ENCODE measurements around the gene ADARB1.

Gene ADARB1

DNA sequence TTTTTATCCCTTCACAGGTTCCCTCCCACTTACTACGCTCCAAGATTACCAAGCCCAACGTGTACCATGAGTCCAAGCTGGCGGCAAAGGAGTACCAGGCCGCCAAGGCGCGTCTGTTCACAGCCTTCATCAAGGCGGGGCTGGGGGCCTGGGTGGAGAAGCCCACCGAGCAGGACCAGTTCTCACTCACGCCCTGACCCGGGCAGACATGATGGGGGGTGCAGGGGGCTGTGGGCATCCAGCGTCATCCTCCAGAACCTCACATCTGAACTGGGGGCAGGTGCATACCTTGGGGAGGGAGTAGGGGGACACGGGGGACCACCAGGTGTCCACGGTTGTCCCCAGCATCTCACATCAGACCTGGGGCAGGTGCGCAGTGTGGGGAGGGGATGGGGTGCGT is 147.6 kb downstream of the ADARB1 start:
- DNase-seq: no peak

DNA sequence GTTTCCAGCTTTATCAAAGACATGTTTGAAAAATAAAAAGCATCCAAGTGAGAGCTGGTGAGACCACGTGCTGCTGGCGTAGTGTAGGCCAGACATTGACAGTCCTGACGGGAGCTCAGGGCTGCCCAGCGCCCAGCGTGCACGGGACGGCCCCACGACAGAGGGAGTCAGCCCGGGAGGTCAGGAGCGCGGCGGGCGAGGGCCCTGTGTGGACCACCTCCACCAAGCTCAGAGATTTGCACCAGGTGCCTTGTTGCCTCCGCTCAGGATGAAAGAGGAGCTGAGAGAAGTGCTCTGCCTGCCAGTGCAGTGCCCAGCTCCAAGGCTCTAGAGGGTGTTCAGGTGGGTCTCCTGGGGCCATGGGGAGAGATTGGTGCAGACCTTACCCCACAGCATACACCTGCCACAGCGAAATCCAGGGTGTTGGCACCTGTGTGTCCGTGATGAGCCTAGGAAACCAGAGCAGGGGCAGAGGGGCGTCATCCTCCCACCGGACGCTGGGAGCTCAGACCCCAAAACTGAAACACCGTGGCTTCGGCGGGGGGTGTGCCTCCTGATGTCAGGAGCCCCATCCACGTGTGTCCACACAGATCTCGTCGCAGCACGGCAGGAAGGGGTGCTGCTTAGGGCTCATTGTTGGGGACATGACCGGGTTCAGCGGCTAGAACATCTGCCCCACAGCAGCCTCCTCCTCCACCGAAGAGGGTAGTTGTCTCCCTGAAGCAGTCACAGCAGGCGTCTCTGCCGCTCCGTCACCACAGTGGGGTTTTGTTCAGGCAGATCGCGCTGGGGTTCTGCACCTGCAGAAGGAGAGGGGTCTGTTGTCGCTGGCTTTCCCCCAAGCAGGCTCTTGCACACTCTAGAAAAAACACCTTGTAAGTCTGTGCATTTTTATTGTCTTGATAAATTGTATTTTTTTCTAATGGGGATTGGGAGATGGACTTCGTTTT is 149.1 kb downstream of the ADARB1 start:
- no peak for DNase-seq

DNA sequence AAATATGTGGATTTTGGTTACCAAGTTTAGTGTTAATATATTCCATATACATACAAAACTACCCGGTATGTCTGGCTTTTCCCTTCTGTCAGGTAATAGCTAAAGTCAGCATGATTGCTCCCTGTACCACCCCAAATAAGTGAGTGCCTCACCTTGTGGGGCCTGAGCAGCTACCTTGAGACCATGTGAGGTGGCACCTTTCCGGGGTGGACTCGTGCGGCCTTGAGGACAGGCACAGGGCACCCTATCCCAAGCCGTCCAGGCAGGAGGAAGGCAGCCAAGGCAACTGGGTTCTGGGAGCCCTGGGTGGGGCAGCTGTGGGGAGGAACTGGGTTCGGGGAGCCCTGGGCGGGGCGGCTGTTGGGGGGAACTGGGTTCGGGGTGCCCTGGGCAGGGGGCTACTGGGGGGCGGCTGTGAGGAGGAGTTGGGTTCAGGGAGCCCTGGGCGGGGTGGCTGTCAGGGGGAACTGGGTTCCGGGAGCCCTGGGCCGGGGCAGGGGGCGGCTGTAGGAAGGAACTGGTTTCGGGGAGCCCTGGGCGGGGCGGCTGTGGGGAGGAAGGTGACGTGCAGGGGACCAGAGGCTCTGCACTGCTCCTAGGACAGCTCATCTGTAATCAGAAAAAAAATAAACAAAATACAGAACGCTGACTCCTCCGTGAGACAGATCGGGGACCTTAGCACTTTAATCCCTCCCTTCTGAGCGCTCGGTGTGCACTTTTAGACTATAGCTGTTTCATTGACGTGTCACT is 150.0 kb downstream of the ADARB1 start:
- peak in 2 of 58 donors; percentile 14 to 16 for DNase-seq

DNA sequence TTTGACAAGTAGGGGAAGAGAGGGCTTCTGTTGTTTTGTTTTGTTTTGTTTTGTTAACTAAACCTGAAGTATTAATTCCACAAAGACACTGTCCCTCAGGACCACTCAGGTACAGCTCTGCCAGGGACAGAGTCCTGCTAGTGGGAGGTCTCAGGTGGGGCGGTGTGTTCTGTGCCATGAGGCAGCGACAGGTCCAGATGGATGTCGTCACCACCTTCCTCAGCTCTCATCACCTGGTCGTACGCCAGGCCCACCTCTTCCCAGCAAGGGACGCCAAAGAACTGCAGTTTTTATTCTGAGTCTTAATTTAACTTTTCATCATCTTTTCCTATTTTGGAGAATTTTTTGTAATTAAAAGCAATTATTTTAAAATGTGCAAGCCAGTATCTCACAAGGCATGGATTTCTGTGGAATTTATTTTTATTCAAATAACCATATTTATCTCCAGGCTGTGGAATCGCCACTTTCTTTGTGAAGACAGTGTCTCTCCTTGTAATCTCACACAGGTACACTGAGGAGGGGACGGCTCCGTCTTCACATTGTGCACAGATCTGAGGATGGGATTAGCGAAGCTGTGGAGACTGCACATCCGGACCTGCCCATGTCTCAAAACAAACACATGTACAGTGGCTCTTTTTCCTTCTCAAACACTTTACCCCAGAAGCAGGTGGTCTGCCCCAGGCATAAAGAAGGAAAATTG is 150.8 kb downstream of the ADARB1 start:
- DNase-seq: no peak

DNA sequence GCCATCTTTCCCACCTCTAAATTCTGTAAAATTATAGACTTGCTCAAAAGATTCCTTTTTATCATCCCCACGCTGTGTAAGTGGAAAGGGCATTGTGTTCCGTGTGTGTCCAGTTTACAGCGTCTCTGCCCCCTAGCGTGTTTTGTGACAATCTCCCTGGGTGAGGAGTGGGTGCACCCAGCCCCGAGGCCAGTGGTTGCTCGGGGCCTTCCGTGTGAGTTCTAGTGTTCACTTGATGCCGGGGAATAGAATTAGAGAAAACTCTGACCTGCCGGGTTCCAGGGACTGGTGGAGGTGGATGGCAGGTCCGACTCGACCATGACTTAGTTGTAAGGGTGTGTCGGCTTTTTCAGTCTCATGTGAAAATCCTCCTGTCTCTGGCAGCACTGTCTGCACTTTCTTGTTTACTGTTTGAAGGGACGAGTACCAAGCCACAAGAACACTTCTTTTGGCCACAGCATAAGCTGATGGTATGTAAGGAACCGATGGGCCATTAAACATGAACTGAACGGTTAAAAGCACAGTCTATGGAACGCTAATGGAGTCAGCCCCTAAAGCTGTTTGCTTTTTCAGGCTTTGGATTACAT is 151.5 kb downstream of the ADARB1 start:
- no peak for DNase-seq

DNA sequence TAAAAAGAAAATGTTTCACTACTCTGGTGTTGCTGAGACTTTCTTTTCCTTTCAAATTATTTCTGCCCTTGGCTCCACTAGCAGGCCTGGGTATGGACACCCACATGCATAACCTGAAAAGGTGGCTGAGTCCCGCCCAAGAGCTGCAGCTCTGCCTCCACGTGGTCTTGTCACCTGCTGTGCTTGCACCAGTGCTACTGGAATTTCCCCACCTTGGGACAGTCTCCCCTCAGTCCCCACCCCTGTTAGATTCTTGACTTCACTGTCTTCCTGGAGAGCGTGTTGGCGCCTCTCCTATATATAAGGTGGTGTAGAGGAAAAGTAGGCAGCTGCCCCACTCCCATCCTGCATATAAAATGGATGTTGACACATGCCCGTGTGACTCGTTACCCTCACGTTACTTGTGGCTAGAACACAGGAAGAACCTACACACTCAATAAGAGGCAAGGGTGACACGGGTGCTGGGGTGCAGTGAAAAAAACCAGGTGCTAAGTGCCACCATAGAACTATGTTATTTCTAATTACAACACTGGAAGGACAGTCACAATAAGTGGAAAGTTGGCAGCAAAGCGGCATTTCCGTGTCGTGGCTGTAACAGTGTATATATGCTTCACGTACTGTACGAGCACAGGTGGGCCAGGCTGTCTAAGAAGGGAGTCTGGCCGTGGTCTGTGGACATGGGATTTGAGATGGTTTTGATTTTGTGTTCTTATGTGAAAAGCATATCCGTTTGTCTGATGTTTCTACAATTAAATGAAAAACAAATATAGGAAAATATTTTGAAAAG is 152.4 kb downstream of the ADARB1 start:
- no peak for DNase-seq

DNA sequence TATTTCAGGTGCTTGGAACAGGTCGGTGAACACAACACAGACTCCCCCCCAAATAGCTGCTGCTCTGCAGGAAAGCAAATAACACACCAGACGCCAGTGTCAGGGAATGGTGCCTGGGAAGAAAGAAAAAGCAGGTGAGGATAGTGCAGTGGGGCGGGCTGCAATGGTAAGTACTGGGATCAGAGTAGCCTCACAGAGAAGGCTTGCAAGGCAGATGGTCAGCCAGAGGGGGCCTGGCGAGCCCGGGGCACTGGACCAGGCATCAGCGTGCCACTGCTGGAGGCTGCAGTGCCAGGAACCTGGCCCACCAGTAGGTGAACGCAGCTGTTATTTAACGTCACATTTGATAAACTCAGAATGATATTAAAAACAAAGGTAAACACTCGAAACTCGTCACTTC is 153.4 kb downstream of the ADARB1 start:
- no peak for DNase-seq

DNA sequence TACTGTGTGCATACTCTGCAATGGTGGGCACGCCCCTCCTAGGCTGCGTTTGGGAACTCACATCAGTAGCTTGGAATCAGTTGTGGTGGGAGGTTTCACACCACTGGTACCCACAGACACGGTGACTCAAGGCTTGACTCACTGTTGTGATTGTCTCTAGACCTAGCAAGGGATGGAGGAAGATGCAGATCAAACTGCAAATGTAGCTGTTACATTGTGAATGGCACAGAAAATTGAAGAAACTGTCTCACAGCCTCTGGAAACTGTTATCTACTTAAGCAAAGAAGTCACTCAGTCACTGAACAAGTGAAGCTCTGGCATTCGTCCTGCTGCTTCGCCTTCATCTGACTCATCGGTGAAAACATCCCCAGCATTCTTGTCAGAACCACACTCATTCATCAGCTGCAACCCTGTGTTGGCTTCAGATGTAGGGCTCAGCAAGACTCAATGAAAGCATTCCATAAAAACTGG is 153.8 kb downstream of the ADARB1 start:
- DNase-seq: peak in 27 of 58 donors; percentile 12 to 82 (median 46)

DNA sequence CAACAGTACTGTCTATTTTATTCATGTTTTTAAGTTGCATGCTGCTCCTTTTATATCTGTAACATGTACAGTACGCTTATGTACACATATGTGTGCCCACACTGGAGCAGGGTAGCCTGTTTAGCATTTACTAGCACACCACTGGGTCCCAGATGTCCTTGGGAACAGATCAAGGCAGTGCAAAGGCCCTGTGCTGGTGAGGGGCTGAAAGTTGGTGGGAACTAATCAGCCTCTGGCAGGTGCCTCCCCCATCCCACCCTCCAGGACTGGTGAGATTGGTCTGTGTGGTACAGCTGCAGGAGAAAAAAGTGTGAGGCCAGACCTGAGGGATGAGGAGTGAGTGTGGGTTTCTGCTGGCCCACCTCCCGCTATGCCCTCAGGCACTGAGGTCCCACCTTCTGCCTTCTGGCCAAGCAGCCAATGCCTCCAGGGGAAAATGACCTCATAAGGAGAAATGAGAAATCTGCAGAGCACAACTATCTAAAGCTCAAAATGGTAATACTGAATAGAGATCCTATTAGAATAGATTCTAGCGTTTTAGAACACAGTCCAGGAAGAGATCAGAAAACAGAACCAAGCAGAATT is 154.4 kb downstream of the ADARB1 start:
- DNase-seq: no peak

DNA sequence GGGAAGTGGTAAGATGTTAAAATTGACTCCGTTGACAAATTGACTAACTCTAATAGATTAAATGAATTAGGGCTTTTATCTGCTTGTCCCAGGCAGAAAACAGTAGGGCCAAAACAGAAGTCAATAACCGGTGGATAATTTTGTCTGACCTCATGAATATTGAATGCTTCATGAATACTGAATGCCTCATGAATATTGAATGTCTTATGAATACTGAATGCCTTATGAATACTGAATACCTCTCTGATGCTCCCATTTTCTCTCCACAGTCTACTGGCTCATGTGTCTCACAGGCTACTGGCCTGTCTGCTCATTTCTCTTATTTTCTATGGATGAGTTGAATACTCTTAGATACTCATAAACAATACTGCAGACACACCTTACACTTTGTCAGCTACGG is 157.3 kb downstream of the ADARB1 start:
- DNase-seq: no peak

DNA sequence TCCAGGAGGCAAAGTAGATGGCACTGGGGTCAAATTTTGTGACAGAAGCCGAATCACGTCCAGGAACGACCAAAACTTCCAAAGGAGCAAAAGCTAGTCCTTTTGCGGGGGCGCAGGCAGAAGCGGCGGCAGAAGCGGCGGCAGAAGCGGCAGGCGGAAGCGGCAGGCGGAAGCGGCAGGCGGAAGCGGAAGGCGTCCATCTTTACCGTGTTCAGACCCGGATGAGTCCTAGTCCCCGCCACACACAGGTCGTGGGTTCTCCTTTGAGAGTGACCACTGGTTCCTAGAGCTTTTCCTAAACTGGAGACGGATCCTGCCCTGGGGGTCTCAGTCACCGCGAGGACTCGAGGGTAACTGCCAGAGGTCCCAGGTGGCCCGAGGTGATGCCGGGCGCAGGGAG is 159.7 kb downstream of the ADARB1 start:
- DNase-seq: no peak

DNA sequence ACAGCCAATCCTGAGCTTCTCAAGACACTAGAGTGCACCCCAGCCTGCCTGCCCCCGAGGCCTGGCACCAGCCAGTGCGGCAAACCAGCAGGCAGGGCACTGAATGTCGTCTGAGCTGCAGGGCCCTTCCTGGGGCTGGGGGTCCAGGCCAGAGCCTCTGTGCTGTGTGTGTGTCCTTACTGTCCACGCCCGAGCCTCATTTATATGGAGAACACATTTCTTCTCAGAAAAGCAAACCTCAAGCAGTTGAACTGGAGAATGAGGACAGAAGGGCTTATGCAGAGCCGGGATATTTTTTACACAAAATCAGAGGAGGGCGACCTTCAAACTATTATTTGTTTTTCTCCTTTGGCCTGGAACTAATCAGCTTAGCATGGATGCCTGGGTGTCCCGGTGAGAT is 160.6 kb downstream of the ADARB1 start:
- no peak for DNase-seq

DNA sequence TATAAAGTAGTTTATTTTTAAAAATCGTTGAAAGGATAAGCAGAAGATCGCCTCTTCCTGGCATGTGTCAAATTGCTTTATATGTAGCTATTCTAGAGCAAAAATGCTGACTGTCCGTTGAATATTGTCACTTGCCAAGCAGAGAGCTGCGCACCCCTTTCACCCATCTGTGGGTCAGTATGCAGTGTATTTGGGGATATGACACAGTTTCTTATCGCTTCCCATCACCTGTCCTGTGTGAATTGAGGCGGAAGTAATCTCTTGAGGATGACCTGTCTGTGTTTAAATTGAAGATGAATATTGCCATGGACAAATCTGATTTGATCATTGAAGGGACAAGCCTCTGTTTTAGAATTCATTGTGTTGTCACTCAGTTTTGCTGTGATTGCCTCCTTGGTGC is 161.1 kb downstream of the ADARB1 start:
- DNase-seq: no peak

DNA sequence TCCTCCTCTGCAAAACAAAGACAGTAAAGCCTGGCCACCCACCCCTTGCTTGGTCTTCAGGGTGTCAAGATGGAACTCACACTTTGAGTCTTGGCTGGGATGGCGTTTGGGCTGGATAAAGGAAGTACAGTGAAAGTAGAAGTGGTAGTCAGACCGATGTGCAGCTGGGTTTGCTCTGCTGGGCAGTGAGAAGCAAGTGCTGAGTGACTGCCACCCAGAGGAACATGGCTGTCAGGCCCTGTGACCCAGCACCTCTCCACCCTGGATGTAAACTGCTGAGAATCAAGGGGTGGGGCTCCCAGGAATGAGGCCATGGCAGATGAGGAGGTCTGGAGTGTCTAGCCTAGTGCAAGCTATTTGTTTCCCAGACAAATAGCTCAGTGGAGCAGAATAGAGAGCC is 162.1 kb downstream of the ADARB1 start:
- no peak for DNase-seq

DNA sequence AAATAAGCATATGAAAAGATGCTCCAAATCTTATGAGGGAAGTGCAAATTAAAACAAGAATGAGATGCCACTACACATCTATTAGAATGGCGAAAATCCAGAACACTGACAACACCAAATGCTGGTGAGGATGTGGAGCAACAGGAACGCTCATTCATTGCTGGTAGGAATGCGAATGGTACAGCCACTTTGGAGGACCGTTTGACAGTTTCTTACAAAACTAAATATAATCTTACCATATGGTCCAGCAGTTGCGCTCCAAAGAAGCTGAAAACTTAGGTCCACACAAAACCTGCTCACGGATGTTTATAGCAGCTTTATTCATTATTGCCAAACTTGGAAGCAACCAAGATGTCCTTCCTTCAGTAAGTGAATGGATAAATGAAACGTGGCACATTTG is 163.0 kb downstream of the ADARB1 start:
- no peak for DNase-seq

DNA sequence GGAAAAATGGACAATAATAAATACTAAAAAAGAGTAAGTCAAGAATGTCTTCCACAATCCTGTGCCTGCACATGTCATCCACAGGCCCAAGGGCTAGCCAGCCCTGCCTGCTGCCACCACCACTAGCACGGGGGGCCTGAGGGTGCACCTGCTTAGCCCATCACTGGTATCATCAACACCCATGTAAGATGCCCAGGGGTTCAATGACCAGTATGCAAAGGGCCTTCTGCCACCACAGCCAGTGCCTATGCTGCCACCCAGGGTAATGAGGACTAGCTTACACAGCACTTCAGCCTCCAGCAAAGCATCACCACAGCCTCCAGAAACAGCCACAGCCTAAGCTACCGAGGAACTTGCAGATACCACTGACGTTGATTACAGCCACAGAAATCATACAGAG is 167.0 kb downstream of the ADARB1 start:
- no peak for DNase-seq

DNA sequence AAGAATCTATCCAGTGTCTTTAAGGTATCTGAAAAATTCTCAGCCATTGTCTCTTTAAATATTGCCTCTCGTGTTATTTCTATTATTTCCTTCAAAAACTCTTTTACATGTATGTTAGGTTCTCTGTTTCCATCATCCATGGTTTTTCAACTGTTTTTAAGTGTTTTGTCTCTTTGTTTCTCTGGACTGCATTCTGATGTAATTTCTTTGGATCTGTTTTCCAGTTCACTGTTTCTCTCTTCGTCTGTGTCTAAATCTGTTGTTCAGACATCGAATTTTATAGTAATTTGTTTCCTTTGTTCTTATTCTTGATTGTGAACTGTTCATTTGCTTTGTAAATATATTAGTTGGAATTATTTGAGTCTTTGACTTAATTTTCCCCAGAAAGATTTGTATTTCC is 169.2 kb downstream of the ADARB1 start:
- no peak for DNase-seq

DNA sequence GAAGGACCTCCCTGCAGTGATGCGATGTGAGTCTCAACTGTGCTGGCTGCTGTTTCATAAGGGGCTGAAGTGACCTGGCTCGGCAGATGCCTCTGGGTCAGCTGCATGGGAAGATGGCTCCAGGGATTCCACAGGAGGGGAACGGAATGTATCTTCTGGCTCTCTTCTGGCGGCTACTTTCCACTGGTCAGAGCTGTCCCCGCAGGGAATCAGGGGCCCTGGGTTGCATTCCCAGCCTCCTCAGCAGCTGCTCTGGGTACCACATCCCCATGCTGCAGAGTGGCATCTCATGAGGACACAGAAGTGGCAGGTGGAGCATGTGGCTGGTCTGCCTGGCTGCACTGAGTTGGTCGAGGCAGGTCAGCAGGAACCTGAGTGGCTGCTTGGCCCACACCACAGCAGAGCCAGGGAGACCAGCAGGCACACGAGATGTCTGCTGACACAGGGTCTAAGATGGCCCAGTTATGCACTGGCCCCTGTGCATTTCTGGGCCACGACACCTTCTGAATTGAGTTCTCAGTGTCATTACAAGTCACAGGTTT is 170.5 kb downstream of the ADARB1 start:
- DNase-seq: no peak

DNA sequence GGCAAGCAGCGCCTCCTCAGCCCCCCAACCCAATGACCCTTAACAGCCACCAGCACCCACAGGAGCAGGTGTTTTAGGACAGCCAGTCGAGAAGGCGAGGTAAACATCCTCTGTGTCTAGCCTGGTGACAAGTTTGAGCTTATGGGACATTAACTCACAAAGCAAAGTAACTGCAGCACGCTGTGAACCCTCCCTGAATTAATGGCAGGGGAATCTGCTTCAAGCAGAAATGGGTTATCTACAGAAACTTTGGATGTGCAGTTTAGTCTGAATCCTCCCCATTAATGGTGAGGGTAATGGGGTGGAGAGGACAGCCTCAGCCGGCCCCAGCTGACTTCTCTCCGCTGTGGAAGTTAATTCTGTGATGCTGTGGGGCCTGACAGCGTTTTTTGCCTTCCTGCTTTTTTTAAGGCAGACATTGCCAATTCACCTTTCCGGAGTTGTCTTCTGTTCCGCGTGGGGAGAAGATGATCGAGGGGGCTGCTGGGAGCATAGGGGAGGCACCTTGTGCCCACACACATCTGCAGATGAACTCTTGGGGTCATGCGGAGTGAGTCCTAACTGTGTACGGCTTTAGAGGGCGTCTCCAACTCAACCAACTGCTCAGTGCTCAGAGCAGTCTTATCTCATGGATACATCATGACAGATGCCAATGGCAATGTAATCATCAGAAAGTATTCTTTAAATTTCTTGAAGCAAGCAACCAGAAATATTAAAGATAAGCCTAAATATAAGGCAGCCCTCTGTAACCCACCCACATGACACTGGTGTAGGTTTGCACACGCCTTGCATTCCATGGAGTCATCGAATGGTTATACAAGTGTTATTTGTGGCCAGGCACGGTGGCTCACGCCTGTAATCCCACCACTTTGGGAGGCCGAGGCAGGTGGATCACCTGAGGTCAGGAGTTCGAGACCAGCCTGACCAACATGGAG is 172.3 kb downstream of the ADARB1 start:
- no peak for DNase-seq

All from anterior cingulate cortex (tissue), 58 donors.